ENCODE results near the gene CREB3.

The CREB3 gene

GRCh38 chr9:35766997-35767396, 34.5 kb downstream of the CREB3 start:
- no peak for DNase-seq (ENCODE audit: low spot score)
- no peak for TF ChIP-seq CTCF (IDR thresholded peaks at IDR 0.05; ENCODE audit: extremely low read depth, missing control alignments)

GRCh38 chr9:35767458-35767857, 35.0 kb downstream of the CREB3 start:
- no peak for TF ChIP-seq CTCF (IDR thresholded peaks at IDR 0.05; ENCODE audit: extremely low read depth, missing control alignments)
- no peak for DNase-seq (ENCODE audit: low spot score)

GRCh38 chr9:35769763-35770162, 37.3 kb downstream of the CREB3 start:
- no peak for DNase-seq (ENCODE audit: low spot score)
- TF ChIP-seq CTCF (IDR thresholded peaks at IDR 0.05; ENCODE audit: extremely low read depth, missing control alignments) = no peak

GRCh38 chr9:35771075-35771433, 38.6 kb downstream of the CREB3 start:
- no peak for DNase-seq (ENCODE audit: low spot score)
- no peak for TF ChIP-seq CTCF (IDR thresholded peaks at IDR 0.05; ENCODE audit: extremely low read depth, missing control alignments)

GRCh38 chr9:35771534-35771933, 39.1 kb downstream of the CREB3 start:
- DNase-seq (ENCODE audit: low spot score) = no peak
- no peak for TF ChIP-seq CTCF (IDR thresholded peaks at IDR 0.05; ENCODE audit: extremely low read depth, missing control alignments)

- DNase-seq (ENCODE audit: low spot score) = no peak
- TF ChIP-seq CTCF (IDR thresholded peaks at IDR 0.05; ENCODE audit: extremely low read depth, missing control alignments) = no peak
These were observed 39.5 kb downstream of the CREB3 start for GRCh38 chr9:35771943-35772342.

- DNase-seq (ENCODE audit: low spot score) = no peak
These were observed 42.6 kb downstream of the CREB3 start for GRCh38 chr9:35774907-35775635.

More at GRCh38 chr9:35774907-35775635, 42.6 kb downstream of the CREB3 start:
- TF ChIP-seq CTCF (IDR thresholded peaks at IDR 0.05; ENCODE audit: extremely low read depth, missing control alignments) = no peak

Measured in GM20000 (cell line).